ENCODE measurements around the gene AQP5.

Gene AQP5

DNA sequence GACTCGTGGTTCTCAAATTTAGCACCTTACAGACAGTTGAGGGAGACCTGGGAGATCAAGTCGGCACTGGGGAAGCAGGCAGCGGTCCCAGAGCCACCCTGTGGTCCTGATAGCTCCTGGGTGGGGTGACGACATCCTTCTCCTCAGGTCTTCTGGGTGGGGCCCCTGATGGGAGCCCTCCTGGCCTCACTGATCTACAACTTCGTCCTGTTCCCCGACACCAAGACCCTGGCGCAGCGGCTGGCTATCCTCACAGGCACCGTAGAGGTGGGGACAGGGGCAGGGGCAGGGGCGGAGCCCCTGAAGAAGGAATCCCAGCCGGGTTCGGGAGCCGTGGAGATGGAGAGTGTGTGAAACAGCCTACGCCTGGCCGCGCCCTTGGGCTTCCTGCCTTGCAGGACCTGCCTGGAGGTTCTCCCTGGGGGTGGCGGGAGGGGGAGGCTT, 13.7 kb downstream of the AQP5 start:
- H3K27ac ChIP-seq, result no peak overlapping the region
- TF ChIP-seq, protein P1, sequence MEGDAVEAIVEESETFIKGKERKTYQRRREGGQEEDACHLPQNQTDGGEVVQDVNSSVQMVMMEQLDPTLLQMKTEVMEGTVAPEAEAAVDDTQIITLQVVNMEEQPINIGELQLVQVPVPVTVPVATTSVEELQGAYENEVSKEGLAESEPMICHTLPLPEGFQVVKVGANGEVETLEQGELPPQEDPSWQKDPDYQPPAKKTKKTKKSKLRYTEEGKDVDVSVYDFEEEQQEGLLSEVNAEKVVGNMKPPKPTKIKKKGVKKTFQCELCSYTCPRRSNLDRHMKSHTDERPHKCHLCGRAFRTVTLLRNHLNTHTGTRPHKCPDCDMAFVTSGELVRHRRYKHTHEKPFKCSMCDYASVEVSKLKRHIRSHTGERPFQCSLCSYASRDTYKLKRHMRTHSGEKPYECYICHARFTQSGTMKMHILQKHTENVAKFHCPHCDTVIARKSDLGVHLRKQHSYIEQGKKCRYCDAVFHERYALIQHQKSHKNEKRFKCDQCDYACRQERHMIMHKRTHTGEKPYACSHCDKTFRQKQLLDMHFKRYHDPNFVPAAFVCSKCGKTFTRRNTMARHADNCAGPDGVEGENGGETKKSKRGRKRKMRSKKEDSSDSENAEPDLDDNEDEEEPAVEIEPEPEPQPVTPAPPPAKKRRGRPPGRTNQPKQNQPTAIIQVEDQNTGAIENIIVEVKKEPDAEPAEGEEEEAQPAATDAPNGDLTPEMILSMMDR (conservative IDR thresholded peaks at IDR 0.05), result no peak
- TF ChIP-seq ZFX (IDR thresholded peaks at IDR 0.05), result no peak

GRCh38 chr12:49976557-49976956, 14.9 kb downstream of the AQP5 start:
- TF ChIP-seq, protein P1 (conservative IDR thresholded peaks at IDR 0.05), result no peak
- TF ChIP-seq ZFX (IDR thresholded peaks at IDR 0.05), result no peak

DNA sequence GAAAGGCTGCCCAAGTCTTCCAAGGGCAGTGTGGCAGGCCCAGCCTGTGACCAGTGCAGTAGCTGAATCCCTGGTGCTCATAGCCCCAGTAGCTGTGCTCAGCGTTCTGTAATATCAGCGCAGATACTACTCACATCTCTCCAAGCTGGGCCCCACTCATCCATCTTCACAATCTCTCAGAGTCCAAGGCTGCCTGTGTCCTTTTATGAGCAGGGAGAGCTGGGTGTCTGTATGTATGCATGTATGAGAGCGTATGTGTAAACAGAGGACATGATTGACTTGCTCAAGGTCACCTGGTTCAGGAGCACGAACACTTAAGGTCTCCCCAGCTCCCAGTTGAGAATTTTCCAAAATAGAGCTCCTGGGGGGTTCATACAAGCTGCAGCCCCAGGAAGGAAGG, 16.5 kb downstream of the AQP5 start:
- no peak for TF ChIP-seq ZFX (IDR thresholded peaks at IDR 0.05)
- TF ChIP-seq, protein P1 (conservative IDR thresholded peaks at IDR 0.05), result no peak
- no peak overlapping the region for H3K27ac ChIP-seq

More at GRCh38 chr12:49976557-49976956, 14.9 kb downstream of the AQP5 start:
- no peak overlapping the region for H3K27ac ChIP-seq

DNA sequence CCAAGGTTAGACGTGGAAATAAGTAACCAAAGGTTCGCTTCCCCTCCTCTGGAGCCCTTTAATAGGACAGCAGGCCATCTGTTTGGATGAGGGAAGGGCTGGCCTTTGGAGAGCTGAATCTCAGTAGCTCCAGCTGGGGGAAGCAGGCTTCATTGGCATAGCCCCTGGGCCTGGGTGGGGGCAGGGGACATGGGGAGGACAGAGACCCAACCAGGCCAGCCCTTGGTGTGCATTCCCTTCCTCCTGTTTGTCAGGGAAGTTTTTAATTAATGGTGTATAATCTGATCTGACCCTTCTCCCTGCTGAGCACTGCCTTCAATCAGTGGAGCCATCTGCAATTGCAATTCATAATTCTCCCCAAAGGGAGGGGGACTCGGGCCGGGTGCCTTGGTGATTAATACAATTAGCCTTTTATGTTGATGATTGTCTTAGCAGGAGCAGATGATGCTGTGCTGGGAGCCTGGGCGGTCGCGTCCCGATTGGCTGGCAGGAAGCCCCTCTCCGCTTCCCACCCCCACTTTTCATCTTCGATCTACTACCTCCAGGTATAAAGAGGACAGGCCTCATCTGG, 17.4 kb downstream of the AQP5 start:
- H3K27ac ChIP-seq, result no peak overlapping the region
- TF ChIP-seq ZFX (IDR thresholded peaks at IDR 0.05), result no peak
- TF ChIP-seq, protein P1 (conservative IDR thresholded peaks at IDR 0.05), result no peak

DNA sequence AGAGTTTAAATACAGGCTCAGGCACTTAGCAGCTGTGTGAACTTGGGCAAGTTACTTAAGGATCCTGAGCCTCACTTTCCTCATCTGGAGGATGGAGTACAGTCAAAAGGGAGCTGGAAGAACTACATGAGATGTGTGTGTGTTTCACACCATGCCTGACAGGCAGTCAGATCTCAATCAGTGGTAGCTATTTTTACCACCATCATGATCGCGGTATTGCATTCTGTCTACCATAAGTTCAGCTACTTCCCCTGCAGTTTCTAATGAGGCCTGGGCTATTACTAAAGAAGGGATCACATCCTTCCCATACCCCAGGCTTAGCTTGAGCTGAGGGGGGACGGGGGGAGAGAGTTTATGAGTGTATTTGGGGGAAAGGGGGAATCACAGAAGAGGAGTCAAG, 18.1 kb downstream of the AQP5 start:
- TF ChIP-seq, protein P1 (conservative IDR thresholded peaks at IDR 0.05), result no peak
- no peak for TF ChIP-seq ZFX (IDR thresholded peaks at IDR 0.05)
- no peak overlapping the region for H3K27ac ChIP-seq

- TF ChIP-seq, protein P1 (conservative IDR thresholded peaks at IDR 0.05), result no peak
- TF ChIP-seq ZFX (IDR thresholded peaks at IDR 0.05), result no peak
- no peak overlapping the region for H3K27ac ChIP-seq
Measured at GRCh38 chr12:49980501-49981349, 19.1 kb downstream of the AQP5 start.

Measured in C4-2B (cell line).